SU-DHL-6 (cell line): Measurements from ENCODE around the gene GSTM5.

Source experiments
- CTCF ChIP-seq: fragments of 200-600 bp; sonication (generic); IDR thresholded peaks from one replicate; pipeline ENCODE4 v1.5.1; 2017; ENCODE audit warnings: antibody characterized with exemption, mild to moderate bottlenecking, low read length, moderate library complexity; ENCODE audit not compliant: insufficient read depth, poor library complexity, severe bottlenecking
- EZH2phosphoT487 ChIP-seq: fragments of 200-600 bp; sonication (generic), shearing (Covaris generic); conservative IDR thresholded peaks from 2 replicates; pipeline ENCODE4 v1.6.1; 2018; ENCODE audit warnings: mild to moderate bottlenecking, antibody characterized with exemption, low read length, moderate library complexity, mixed read lengths

GRCh38 chr1:109705411-109705810 lies 6.6 kb upstream of the GSTM5 start:
- TF ChIP-seq CTCF = no peak
- TF ChIP-seq EZH2phosphoT487 = no peak
